Esophagus muscularis mucosa (tissue), 3 donors: Measurements from ENCODE around the gene TTC3.

Source experiments
- EP300 ChIP-seq: sonication (generic); formaldehyde crosslinking; IDR thresholded peaks from one replicate; pipeline ENCODE4 v1.6.1; 2017; ENCODE audit warnings: antibody characterized with exemption
- TF ChIP-seq, protein P1 (sequence below), 3 experiments: fragments of 200-600 bp in 2 of 3; fragments of 450-650 bp in 1 of 3; sonication (generic) in 2 of 3; IDR thresholded peaks; one replicate each; pipeline ENCODE4 v1.5.1; 2017 to 2019; ENCODE audit warnings: antibody characterized with exemption in 3 of 3, mild to moderate bottlenecking in 2 of 3, moderate library complexity in 1 of 3

DNA sequence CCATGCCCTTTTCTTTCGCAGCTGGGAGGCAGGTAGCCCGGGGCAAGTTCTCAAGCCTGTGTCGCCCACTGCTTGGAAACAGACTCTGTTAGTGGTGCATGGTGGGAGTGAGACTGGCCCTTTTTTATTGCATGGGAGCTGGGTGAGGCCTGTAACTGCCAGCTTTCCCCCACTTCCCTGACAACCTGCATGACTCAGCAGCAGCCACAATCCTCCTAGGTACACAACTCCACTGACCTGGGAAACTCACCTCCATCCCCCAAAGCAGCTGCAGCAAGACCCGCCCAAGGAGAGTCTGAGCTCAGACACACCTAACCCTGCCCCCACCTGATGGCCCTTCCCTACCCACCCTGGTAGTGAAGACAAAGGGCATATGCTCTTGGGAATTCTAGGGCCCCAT is 26.0 kb upstream of the TTC3 start:
- TF ChIP-seq, protein P1, sequence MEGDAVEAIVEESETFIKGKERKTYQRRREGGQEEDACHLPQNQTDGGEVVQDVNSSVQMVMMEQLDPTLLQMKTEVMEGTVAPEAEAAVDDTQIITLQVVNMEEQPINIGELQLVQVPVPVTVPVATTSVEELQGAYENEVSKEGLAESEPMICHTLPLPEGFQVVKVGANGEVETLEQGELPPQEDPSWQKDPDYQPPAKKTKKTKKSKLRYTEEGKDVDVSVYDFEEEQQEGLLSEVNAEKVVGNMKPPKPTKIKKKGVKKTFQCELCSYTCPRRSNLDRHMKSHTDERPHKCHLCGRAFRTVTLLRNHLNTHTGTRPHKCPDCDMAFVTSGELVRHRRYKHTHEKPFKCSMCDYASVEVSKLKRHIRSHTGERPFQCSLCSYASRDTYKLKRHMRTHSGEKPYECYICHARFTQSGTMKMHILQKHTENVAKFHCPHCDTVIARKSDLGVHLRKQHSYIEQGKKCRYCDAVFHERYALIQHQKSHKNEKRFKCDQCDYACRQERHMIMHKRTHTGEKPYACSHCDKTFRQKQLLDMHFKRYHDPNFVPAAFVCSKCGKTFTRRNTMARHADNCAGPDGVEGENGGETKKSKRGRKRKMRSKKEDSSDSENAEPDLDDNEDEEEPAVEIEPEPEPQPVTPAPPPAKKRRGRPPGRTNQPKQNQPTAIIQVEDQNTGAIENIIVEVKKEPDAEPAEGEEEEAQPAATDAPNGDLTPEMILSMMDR (IDR thresholded peaks at IDR 0.05), result no peak
- TF ChIP-seq EP300, result no peak
